Measurements from ENCODE around the gene DGAT2. TPM values are rescaled to one million over a fixed set of nuclear protein-coding genes. Genes with fewer than 3 reads are reported as not detected.

Gene DGAT2
- polyA plus RNA-seq, 1 donor (not counting 4 experiments of a cell fraction or from before 2014, with no cell fraction given): 1.8 TPM

GRCh38 chr11:75801362-75802020, 32.9 kb downstream of the DGAT2 start:
- no peaks in the 10 kb centered on the region for H3K79me2 ChIP-seq (ENCODE audit: control insufficient read depth, insufficient read depth, low read length)
- no peak overlapping the region for H3K27ac ChIP-seq (ENCODE audit: control insufficient read depth, insufficient read depth, low read length)
- dilution Hi-C loops (cut with MboI; ENCODE audit: extremely low pct_ligation_motif_present, low sequenced_read_pairs): no loop called here

GRCh38 chr11:75802021-75802912, 33.7 kb downstream of the DGAT2 start:
- Histone ChIP-seq H3K9me3 (ENCODE audit: control insufficient read depth, low read depth, low read length) (no peaks in the 10 kb centered on the region), H3K9me1 (ENCODE audit: control insufficient read depth, extremely low read depth, insufficient read depth, low read length) (no peaks in the 10 kb centered on the region), H3K9ac (ENCODE audit: control insufficient read depth, extremely low read depth, insufficient read depth, low read length) (no peak overlapping the region), H3K4me1 (ENCODE audit: control insufficient read depth, extremely low read depth, insufficient read depth, low read length) (peaks cover 16% of the 10 kb centered on the region), H4K20me1 (ENCODE audit: control insufficient read depth, extremely low read depth, insufficient read depth, low read length) (no peaks in the 10 kb centered on the region), H3K27ac (ENCODE audit: control insufficient read depth, insufficient read depth, low read length) (no peak overlapping the region), H3K79me2 (ENCODE audit: control insufficient read depth, insufficient read depth, low read length) (no peaks in the 10 kb centered on the region), H3K4me2 (ENCODE audit: control insufficient read depth, extremely low read depth, insufficient read depth, low read depth, low read length) (no peak overlapping the region), H2AFZ (ENCODE audit: control insufficient read depth, low read length) (no peak overlapping the region), H3K4me3 (ENCODE audit: control insufficient read depth in 2 of 3, extremely low read depth in 1 of 3, insufficient read depth in 2 of 3, low read depth in 1 of 3, low read length in 3 of 3) (no peak overlapping the region), H3K27me3 (ENCODE audit: control insufficient read depth, extremely low read depth, insufficient read depth, low read length) (no peaks in the 10 kb centered on the region), H3K36me3 (ENCODE audit: control insufficient read depth in 2 of 2, extremely low read depth in 1 of 2, insufficient read depth in 2 of 2, low read length in 2 of 2) (no peaks in the 10 kb centered on the region)
- dilution Hi-C loops (cut with MboI; ENCODE audit: extremely low pct_ligation_motif_present, low sequenced_read_pairs): no loop called here
- no peak for FAIRE-seq
- no peak for DNase-seq (ENCODE audit: low read depth, low spot score)
- TF ChIP-seq CTCF (optimal IDR thresholded peaks at IDR 0.05 in 1 of 3, IDR thresholded peaks at IDR 0.05 in 1 of 3, conservative IDR thresholded peaks at IDR 0.05 in 1 of 3; ENCODE audit: extremely low read depth in 1 of 3, insufficient read depth in 2 of 3, low read length in 3 of 3) (no peak), EZH2 (IDR thresholded peaks at IDR 0.05; ENCODE audit: low read length) (no peak)

More at GRCh38 chr11:75801362-75802020, 32.9 kb downstream of the DGAT2 start:
- Histone ChIP-seq H3K27me3 (ENCODE audit: control insufficient read depth, extremely low read depth, insufficient read depth, low read length) (no peaks in the 10 kb centered on the region), H3K9me1 (ENCODE audit: control insufficient read depth, extremely low read depth, insufficient read depth, low read length) (no peaks in the 10 kb centered on the region), H3K36me3 (ENCODE audit: control insufficient read depth in 2 of 2, extremely low read depth in 1 of 2, insufficient read depth in 2 of 2, low read length in 2 of 2) (no peaks in the 10 kb centered on the region), H3K4me3 (ENCODE audit: control insufficient read depth in 2 of 3, extremely low read depth in 1 of 3, insufficient read depth in 2 of 3, low read depth in 1 of 3, low read length in 3 of 3) (no peak overlapping the region), H3K4me2 (ENCODE audit: control insufficient read depth, extremely low read depth, insufficient read depth, low read depth, low read length) (no peak overlapping the region), H3K4me1 (ENCODE audit: control insufficient read depth, extremely low read depth, insufficient read depth, low read length) (peaks cover 22% of the 10 kb centered on the region), H4K20me1 (ENCODE audit: control insufficient read depth, extremely low read depth, insufficient read depth, low read length) (no peaks in the 10 kb centered on the region), H3K9ac (ENCODE audit: control insufficient read depth, extremely low read depth, insufficient read depth, low read length) (no peak overlapping the region), H3K9me3 (ENCODE audit: control insufficient read depth, low read depth, low read length) (no peaks in the 10 kb centered on the region), H2AFZ (ENCODE audit: control insufficient read depth, low read length) (no peak overlapping the region)
- TF ChIP-seq CTCF (optimal IDR thresholded peaks at IDR 0.05 in 1 of 3, IDR thresholded peaks at IDR 0.05 in 1 of 3, conservative IDR thresholded peaks at IDR 0.05 in 1 of 3; ENCODE audit: extremely low read depth in 1 of 3, insufficient read depth in 2 of 3, low read length in 3 of 3): no peak
- TF ChIP-seq EZH2 (IDR thresholded peaks at IDR 0.05; ENCODE audit: low read length): no peak
- no peak for DNase-seq (ENCODE audit: low read depth, low spot score)
- FAIRE-seq: no peak
